ENCODE data around the gene CACNB3. TPM values are rescaled to one million over a fixed set of nuclear protein-coding genes. Genes with fewer than 3 reads are reported as not detected.

The CACNB3 gene
- total RNA-seq, 1 donor = 27.7 TPM

DNA sequence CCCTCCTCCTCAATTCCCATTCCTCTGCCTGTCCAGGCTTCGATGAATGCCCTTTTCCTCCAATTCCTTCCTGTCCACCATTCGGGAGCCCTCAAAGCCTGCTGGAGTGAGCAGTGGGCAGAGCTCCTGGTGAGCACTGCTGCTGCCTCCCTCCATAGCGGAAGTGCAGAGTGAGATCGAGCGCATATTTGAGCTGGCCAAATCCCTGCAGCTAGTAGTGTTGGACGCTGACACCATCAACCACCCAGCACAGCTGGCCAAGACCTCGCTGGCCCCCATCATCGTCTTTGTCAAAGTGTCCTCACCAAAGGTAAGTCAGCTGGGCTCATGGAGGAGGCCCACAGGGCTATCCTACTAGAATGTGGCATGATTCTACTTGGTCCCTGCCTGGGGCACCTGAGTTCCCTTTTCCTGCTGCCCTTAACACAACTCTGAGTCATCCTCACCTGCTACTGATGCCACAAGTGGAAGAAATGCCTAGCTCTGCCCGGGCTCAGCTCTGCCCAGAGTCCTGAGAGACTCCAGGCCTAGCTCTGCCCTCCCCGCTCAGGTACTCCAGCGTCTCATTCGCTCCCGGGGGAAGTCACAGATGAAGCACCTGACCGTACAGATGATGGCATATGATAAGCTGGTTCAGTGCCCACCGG, 8.0 kb downstream of the CACNB3 start:
- DNase-seq (ENCODE audit: low read depth) = no peak
- TF ChIP-seq, protein P1, sequence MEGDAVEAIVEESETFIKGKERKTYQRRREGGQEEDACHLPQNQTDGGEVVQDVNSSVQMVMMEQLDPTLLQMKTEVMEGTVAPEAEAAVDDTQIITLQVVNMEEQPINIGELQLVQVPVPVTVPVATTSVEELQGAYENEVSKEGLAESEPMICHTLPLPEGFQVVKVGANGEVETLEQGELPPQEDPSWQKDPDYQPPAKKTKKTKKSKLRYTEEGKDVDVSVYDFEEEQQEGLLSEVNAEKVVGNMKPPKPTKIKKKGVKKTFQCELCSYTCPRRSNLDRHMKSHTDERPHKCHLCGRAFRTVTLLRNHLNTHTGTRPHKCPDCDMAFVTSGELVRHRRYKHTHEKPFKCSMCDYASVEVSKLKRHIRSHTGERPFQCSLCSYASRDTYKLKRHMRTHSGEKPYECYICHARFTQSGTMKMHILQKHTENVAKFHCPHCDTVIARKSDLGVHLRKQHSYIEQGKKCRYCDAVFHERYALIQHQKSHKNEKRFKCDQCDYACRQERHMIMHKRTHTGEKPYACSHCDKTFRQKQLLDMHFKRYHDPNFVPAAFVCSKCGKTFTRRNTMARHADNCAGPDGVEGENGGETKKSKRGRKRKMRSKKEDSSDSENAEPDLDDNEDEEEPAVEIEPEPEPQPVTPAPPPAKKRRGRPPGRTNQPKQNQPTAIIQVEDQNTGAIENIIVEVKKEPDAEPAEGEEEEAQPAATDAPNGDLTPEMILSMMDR (IDR thresholded peaks at IDR 0.05; ENCODE audit: insufficient read depth, low read length) = no peak
- no peak overlapping the region for H3K4me3 ChIP-seq (ENCODE audit: low read depth, low read length)

DNA sequence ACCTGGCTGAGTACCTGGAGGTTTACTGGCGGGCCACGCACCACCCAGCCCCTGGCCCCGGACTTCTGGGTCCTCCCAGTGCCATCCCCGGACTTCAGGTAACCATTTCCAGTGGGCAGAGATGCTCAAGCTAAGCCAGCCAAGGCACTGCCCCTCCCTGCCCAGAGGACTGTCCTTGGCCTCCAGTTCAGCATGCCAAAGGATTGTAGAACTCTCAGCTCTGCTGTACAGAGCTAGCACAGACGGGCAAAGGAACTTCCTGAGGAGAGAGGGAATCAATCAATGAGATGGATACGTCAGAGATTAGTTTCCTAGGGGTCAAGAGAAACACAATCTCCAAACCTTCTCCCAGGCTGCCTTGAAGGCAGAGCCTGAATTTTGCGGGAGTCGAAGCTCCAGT, 8.7 kb downstream of the CACNB3 start:
- TF ChIP-seq, protein P1 (IDR thresholded peaks at IDR 0.05; ENCODE audit: insufficient read depth, low read length) = no peak
- no peak for DNase-seq (ENCODE audit: low read depth)
- H3K4me3 ChIP-seq (ENCODE audit: low read depth, low read length) = no peak overlapping the region

DNA sequence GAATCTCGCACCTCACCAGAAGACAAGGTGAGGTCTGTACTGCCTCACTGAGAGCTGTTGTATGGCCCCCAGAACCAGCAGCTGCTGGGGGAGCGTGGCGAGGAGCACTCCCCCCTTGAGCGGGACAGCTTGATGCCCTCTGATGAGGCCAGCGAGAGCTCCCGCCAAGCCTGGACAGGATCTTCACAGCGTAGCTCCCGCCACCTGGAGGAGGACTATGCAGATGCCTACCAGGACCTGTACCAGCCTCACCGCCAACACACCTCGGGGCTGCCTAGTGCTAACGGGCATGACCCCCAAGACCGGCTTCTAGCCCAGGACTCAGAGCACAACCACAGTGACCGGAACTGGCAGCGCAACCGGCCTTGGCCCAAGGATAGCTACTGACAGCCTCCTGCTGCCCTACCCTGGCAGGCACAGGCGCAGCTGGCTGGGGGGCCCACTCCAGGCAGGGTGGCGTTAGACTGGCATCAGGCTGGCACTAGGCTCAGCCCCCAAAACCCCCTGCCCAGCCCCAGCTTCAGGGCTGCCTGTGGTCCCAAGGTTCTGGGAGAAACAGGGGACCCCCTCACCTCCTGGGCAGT, 9.3 kb downstream of the CACNB3 start:
- DNase-seq (ENCODE audit: low read depth) = no peak
- no peak overlapping the region for H3K4me3 ChIP-seq (ENCODE audit: low read depth, low read length)
- TF ChIP-seq, protein P1 (IDR thresholded peaks at IDR 0.05; ENCODE audit: insufficient read depth, low read length) = no peak

- no peak for DNase-seq (ENCODE audit: low read depth)
- H3K4me3 ChIP-seq (ENCODE audit: low read depth, low read length) = no peak overlapping the region
- TF ChIP-seq, protein P1 (IDR thresholded peaks at IDR 0.05; ENCODE audit: insufficient read depth, low read length) = no peak
These were observed 10.0 kb downstream of the CACNB3 start for GRCh38 chr12:48828293-48828692.

DNA sequence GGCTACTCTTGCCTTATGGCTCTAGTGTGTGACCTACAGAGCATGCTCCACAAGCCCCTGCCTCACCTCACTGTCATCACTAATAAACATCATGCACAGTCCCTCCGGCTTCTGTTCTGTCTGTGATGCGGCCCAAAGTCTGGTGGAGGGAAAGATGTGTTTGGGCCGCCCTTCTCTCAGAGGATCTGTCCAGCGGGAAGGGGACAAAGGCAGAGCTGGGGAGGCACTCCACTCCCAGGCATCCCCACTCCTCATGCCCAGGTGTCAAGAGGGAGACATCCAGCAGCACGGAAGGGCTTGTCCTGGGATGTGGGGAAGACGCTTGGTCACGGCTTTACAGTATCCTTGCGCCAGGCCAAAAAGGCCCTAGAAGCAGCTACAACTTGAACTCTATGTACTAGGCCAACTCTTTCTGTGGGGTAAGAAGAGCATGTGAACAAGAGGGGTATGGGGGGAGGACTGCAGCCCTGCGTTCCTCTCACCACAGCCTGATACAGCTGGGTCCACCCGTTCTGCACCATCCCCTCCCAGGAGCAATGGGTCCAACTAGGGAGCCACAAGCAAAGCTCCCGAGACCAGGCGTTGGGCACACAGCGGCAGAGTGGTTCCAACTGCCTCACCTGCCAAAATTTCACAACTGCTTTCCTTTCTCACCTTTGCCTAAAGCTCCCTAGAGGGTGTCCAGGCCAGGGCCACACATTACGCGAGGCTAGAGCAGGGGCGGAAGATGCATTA, 10.7 kb downstream of the CACNB3 start:
- H3K4me3 ChIP-seq (ENCODE audit: low read depth, low read length) = no peak overlapping the region
- TF ChIP-seq, protein P1 (IDR thresholded peaks at IDR 0.05; ENCODE audit: insufficient read depth, low read length) = no peak
- no peak for DNase-seq (ENCODE audit: low read depth)

DNA sequence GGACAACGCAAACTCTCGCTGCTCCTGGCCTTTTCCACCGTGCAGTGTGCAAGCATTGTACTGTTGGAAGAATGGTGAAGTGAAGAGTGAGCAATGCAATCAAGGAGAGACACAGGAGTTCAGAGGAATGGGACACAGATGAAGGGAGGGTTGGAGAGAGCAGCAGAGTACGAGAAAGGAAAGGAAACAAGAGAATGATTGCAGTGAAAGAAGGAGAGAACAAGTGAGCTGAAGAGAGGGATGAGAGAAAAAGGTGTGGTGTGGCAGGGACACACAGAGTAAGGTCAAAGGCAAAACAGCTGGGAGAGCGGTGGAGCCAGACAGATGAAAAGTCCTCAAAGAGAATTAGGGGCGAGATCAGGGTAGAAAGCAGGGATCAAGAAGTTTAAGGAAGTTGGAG, 13.0 kb downstream of the CACNB3 start:
- H3K4me3 ChIP-seq (ENCODE audit: low read depth, low read length) = no peak overlapping the region
- TF ChIP-seq, protein P1 (IDR thresholded peaks at IDR 0.05; ENCODE audit: insufficient read depth, low read length) = no peak
- DNase-seq (ENCODE audit: low read depth) = no peak
